ENCODE results near the gene CHPF. TPM values are rescaled to one million over a fixed set of nuclear protein-coding genes. Genes with fewer than 3 reads are reported as not detected.

CHPF gene
- total RNA-seq, 1 experiment from 2014 or later, result 26.4 TPM

- H3K4me3 Mint-ChIP-seq (ENCODE audit: unreplicated experiment), result no peak overlapping the region
- CTCF ChIA-PET, result interaction anchor here (1.9 kb wide), 1 partner anchor 11 kb away, joined by 7 read pairs; no protein-coding TSS in a partner anchor
Measured at GRCh38 chr2:219549619-219550018, 6.0 kb upstream of the CHPF start.

GRCh38 chr2:219548990-219549389 is 5.4 kb upstream of the CHPF start:
- no TSS peak for BruUV-seq (replicated peaks)

More at GRCh38 chr2:219549619-219550018, 6.0 kb upstream of the CHPF start:
- Histone ChIP-seq H3K9me3 (no peaks in the 10 kb centered on the region), H3K36me3 (ENCODE audit: control insufficient read depth, insufficient read depth, low read length) (no peaks in the 10 kb centered on the region; the same call in 1 of the 2 replicates), H3K27me3 (replicated peaks; ENCODE audit: control insufficient read depth, insufficient read depth, low read length) (no peaks in the 10 kb centered on the region), H3K4me1 (peaks cover 9% of the 10 kb centered on the region), H3K4me3 (ENCODE audit: low read depth, low read length) (no peak overlapping the region)
- Mint-ChIP-seq H3K27me3 (ENCODE audit: insufficient read depth, unreplicated experiment) (no peaks in the 10 kb centered on the region), H3K4me1 (ENCODE audit: low read depth, unreplicated experiment) (peaks cover 7% of the 10 kb centered on the region), H3K9me3 (ENCODE audit: unreplicated experiment) (no peaks in the 10 kb centered on the region), H3K27ac (ENCODE audit: unreplicated experiment) (no peak overlapping the region), H3K36me3 (ENCODE audit: insufficient read depth, unreplicated experiment) (peaks cover 6% of the 10 kb centered on the region)
- no peak for TF ChIP-seq CTCF (IDR thresholded peaks at IDR 0.05; ENCODE audit: insufficient read depth in 1 of 2, low read depth in 1 of 2, low read length in 1 of 2, severe bottlenecking in 1 of 2, unreplicated experiment in 1 of 2)
- POLR2A ChIA-PET, result no interaction called here
- DNase-seq, result no peak
- BruUV-seq (replicated peaks), result no TSS peak
- intact Hi-C loops (cut with micrococcal nuclease; ENCODE audit: unreplicated experiment), result no loop called here

GRCh38 chr2:219547621-219548020 is 4.0 kb upstream of the CHPF start:
- TF ChIP-seq CTCF (IDR thresholded peaks at IDR 0.05; ENCODE audit: insufficient read depth in 1 of 2, low read depth in 1 of 2, low read length in 1 of 2, severe bottlenecking in 1 of 2, unreplicated experiment in 1 of 2), result no peak
- H3K4me3 ChIP-seq (ENCODE audit: low read depth, low read length), result no peak overlapping the region
- Mint-ChIP-seq H3K27ac (ENCODE audit: unreplicated experiment) (no peak overlapping the region), H3K4me3 (ENCODE audit: unreplicated experiment) (no peak overlapping the region), H3K4me1 (ENCODE audit: low read depth, unreplicated experiment) (peaks cover 7% of the 10 kb centered on the region), H3K36me3 (ENCODE audit: insufficient read depth, unreplicated experiment) (peaks cover 18% of the 10 kb centered on the region), H3K9me3 (ENCODE audit: unreplicated experiment) (no peaks in the 10 kb centered on the region), H3K27me3 (ENCODE audit: insufficient read depth, unreplicated experiment) (no peaks in the 10 kb centered on the region)
- no peaks in the 10 kb centered on the region; the same call in 1 of the 2 replicates for H3K36me3 ChIP-seq (ENCODE audit: control insufficient read depth, insufficient read depth, low read length)
- no peaks in the 10 kb centered on the region for H3K9me3 ChIP-seq
- no peaks in the 10 kb centered on the region for H3K27me3 ChIP-seq (replicated peaks; ENCODE audit: control insufficient read depth, insufficient read depth, low read length)
- H3K4me1 ChIP-seq, result peaks cover 10% of the 10 kb centered on the region
- no TSS peak for BruUV-seq (replicated peaks)
- intact Hi-C loops (cut with micrococcal nuclease; ENCODE audit: unreplicated experiment), result no loop called here
- no peak for DNase-seq
- POLR2A ChIA-PET, result no interaction called here
- CTCF ChIA-PET, result no interaction called here

More at GRCh38 chr2:219548990-219549389, 5.4 kb upstream of the CHPF start:
- H3K9me3 ChIP-seq, result no peaks in the 10 kb centered on the region
- Mint-ChIP-seq H3K4me3 (ENCODE audit: unreplicated experiment) (no peak overlapping the region), H3K27ac (ENCODE audit: unreplicated experiment) (no peak overlapping the region), H3K27me3 (ENCODE audit: insufficient read depth, unreplicated experiment) (no peaks in the 10 kb centered on the region), H3K9me3 (ENCODE audit: unreplicated experiment) (no peaks in the 10 kb centered on the region), H3K36me3 (ENCODE audit: insufficient read depth, unreplicated experiment) (peaks cover 12% of the 10 kb centered on the region), H3K4me1 (ENCODE audit: low read depth, unreplicated experiment) (peaks cover 7% of the 10 kb centered on the region)
- H3K4me1 ChIP-seq, result peaks cover 12% of the 10 kb centered on the region
- H3K27me3 ChIP-seq (replicated peaks; ENCODE audit: control insufficient read depth, insufficient read depth, low read length), result no peaks in the 10 kb centered on the region
- TF ChIP-seq CTCF (IDR thresholded peaks at IDR 0.05; ENCODE audit: insufficient read depth in 1 of 2, low read depth in 1 of 2, low read length in 1 of 2, severe bottlenecking in 1 of 2, unreplicated experiment in 1 of 2), result no peak
- intact Hi-C loops (cut with micrococcal nuclease; ENCODE audit: unreplicated experiment), result no loop called here
- no peaks in the 10 kb centered on the region; the same call in 1 of the 2 replicates for H3K36me3 ChIP-seq (ENCODE audit: control insufficient read depth, insufficient read depth, low read length)
- CTCF ChIA-PET, result interaction anchor here (1.9 kb wide), 1 partner anchor 11 kb away, joined by 7 read pairs; no protein-coding TSS in a partner anchor
- no peak overlapping the region for H3K4me3 ChIP-seq (ENCODE audit: low read depth, low read length)
- DNase-seq, result no peak
- POLR2A ChIA-PET, result no interaction called here

All from Caco-2 (cell line).